HFF-Myc (cell line): ENCODE data around the gene SAMD4A.

ENCODE experiments used
- DNase-seq: peaks from one replicate; pipeline ENCODE4 v3.0.0-alpha.2; 2011; ENCODE audit warnings: low read depth; ENCODE audit errors: extremely low read depth
- H3K4me3 ChIP-seq: replicated peaks from 2 replicates; pipeline ENCODE4 v1.5.1; 2011; ENCODE audit warnings: low read depth, mild to moderate bottlenecking, control low read depth, low read length
- CTCF ChIP-seq: IDR thresholded peaks from 2 replicates; pipeline ENCODE4 v1.5.1; 2012; ENCODE audit warnings: mild to moderate bottlenecking, low read depth, low read length, control low read depth; ENCODE audit errors: missing control alignments

SAMD4A gene

GRCh38 chr14:54783660-54784015, 216.7 kb downstream of the SAMD4A start:
- TF ChIP-seq CTCF = no peak
- no peak for DNase-seq
- no peak overlapping the region for H3K4me3 ChIP-seq

- no peak overlapping the region for H3K4me3 ChIP-seq
- DNase-seq = no peak
- no peak for TF ChIP-seq CTCF
Measured at GRCh38 chr14:54784060-54784459, 217.1 kb downstream of the SAMD4A start.

DNA sequence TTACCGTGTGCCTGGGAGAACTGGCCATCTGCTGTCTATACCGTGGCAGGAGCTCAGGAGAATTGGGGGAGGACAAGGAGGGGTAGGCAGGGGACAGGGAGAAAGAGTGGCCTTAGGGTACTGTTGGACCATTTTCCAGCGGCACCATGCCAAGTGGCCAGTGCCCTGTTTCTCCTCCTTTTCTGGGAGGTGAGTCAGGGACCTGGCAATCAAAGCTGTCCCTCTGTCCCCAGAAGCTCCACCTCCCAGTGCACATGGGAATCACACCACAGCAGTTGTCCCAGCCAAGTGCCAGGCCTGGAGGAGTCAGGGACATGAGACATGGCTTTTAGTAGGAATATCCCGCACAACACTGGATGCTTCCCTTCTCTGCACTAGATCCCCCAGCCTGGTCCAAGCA, 217.7 kb downstream of the SAMD4A start:
- DNase-seq = no peak
- H3K4me3 ChIP-seq = no peak overlapping the region
- no peak for TF ChIP-seq CTCF

DNA sequence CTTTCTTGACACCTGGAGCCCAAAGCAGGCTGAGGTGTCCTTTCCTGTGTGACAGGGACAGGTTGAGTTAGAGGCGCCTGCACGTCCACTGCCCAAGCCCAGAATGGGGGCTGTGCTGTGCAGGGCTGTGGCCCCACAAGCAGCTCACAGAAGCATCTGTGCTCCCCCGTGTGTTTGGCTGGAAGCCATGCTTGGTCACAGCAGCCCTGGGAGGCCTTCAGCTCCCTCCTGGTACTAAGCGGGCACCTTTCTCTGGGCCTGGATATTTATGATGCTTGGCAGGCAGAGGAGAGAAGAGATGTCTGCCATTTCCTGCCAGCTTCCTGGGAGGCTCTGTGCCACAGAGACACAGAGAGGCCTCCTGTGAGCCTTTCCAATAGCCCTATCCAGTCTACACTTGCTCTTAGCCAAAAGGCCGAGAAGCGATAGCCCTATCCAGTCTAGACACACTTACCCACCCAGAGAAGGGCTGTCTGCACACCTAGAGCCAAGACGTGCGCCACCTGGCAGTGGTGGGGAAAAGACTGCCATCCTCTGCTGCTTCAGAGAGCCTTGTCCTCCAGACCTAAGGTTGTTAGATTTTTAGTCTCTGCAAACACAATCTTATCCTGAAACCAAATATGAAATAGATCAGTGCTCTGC, 218.3 kb downstream of the SAMD4A start:
- no peak overlapping the region for H3K4me3 ChIP-seq
- TF ChIP-seq CTCF = no peak
- no peak for DNase-seq

DNA sequence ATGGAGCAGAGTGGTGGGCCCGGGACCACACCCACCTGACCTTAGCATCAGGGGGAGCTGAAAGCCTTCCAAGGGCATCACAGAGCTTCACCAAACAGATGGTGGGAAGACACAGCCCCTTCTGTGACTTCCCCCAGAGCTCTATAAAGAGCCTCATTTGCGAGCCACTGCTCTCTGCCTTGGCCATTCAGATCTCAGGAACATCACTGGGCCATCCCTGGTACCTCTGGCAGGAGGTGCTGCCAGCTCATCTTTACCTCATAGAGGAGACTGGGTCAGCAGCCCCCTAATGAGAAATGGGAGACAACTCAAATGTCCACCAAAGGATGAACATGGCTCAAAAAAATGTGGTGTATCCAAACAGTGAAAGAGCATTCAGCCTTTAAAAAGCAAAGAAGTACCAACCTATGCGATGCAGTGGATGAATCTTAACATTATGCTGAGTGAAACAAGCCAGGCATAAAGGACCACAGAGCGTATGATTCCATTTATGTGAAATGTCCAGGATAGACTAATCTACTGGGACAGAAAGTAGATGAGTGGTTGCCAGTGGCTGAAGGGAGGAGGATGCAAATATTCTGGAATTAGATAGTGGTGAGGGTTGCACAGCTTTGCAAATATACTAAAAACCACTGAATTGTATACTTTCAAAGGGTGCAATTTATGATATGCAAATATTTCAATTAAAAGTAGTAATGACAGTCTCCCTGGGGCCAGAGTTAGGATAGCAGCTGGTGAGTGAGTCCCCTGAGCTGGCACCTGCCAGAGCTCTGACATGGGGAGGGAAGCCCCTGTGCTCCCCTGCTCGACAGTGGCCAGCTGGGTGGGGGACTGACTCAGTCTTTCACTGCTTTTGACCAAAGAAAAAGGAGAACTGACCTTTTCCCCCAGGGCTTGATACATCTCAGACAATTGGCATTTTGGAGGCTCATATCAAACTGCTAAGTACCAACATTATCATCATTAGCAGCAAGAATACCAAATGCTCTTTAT, 219.1 kb downstream of the SAMD4A start:
- no peak overlapping the region for H3K4me3 ChIP-seq
- TF ChIP-seq CTCF = no peak
- DNase-seq = no peak

DNA sequence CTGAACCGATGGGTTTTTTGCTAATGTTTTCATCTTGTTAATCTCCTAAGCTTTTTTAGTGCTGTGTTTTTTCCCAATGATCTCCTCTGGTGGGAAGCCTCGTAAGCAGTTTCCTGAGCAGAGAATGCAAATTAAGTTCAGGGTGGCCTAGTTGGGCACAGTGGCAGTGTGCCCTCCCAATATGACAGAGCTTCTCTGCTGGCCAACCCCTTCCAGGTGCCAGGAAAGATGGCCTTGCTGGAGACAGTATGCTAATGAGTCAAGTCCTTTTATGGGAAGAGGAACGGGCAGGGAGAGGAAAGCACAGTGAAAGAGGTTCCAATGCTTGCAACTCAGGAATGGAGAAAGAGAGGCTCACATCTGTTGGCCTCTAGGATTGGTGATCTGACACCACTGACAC, 219.9 kb downstream of the SAMD4A start:
- H3K4me3 ChIP-seq = no peak overlapping the region
- no peak for DNase-seq
- no peak for TF ChIP-seq CTCF

DNA sequence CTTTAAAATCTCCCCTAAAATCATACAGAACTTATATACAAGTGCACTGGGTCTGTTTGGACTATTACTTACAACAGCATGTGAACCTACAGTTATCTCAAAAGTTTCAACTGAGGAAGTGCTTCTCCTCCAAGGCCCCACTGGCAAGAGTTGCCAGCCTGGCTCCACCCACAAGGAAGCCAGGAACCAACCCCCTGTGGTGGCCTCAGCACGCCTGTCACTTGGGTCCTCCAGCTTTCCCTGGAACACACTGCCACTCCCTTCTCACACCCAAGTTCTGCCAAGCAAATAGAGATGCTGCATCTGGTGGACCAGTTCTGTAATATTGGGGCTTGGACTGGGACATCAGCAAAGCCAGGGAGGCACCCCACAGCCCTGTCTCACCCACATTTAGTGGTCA, 220.3 kb downstream of the SAMD4A start:
- TF ChIP-seq CTCF = no peak
- H3K4me3 ChIP-seq = no peak overlapping the region
- DNase-seq = no peak
